Suprapubic skin (tissue), 4 donors: ENCODE data around the gene TBCA.

ENCODE experiments used
- POLR2A ChIP-seq, 2 donors: fragments of 450-650 bp; IDR thresholded peaks; one replicate each; pipeline ENCODE4 v1.6.1; 2017; ENCODE audit warnings: antibody characterized with exemption in 2 of 2, mild to moderate bottlenecking in 2 of 2, moderate library complexity in 2 of 2
- POLR2AphosphoS5 ChIP-seq, 3 donors: sonication (generic); formaldehyde crosslinking; IDR thresholded peaks; one replicate each; pipeline ENCODE4 v1.6.1; 2017; ENCODE audit warnings: antibody characterized with exemption in 3 of 3
- TF ChIP-seq, protein P1 (sequence below), 2 donors: fragments of 200-600 bp in 1 of 2; fragments of 450-650 bp in 1 of 2; sonication (generic) in 1 of 2; IDR thresholded peaks; one replicate each; pipeline ENCODE4 v1.5.1; 2016 to 2019; ENCODE audit warnings: antibody characterized with exemption in 2 of 2, mild to moderate bottlenecking in 1 of 2, moderate library complexity in 1 of 2

DNA sequence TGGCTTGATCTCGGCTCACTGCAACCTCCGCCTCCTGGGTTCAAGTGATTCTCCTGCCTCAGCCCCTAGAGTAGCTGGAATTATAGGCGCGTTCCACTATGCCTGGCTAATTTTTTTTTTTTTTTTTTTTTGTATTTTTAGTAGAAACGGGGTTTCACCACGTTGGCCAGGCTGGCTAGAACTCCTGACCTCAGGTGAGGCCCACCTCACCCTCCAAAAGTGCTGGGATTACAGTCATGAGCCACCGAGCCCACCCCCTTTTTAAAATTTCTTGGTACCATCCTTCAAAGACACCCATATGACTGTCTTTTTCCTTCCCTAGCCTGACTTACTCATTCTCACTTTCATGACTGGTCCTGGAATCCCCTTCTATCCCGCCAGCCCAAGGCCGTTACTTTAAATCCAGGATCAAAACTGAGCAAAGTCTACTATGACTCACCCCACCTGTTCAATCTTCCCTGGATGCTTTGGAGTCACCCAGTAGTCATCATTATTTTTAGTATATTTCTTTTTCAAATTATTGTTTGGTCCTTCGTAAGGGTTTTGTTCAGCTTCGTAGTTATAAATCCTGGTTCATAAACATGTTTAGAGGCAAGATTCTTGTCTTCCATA is 1.2 kb upstream of the TBCA start:
- TF ChIP-seq, protein P1, sequence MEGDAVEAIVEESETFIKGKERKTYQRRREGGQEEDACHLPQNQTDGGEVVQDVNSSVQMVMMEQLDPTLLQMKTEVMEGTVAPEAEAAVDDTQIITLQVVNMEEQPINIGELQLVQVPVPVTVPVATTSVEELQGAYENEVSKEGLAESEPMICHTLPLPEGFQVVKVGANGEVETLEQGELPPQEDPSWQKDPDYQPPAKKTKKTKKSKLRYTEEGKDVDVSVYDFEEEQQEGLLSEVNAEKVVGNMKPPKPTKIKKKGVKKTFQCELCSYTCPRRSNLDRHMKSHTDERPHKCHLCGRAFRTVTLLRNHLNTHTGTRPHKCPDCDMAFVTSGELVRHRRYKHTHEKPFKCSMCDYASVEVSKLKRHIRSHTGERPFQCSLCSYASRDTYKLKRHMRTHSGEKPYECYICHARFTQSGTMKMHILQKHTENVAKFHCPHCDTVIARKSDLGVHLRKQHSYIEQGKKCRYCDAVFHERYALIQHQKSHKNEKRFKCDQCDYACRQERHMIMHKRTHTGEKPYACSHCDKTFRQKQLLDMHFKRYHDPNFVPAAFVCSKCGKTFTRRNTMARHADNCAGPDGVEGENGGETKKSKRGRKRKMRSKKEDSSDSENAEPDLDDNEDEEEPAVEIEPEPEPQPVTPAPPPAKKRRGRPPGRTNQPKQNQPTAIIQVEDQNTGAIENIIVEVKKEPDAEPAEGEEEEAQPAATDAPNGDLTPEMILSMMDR (IDR thresholded peaks at IDR 0.05): no peak
- TF ChIP-seq POLR2A (IDR thresholded peaks at IDR 0.05) (no peak), POLR2AphosphoS5 (IDR thresholded peaks at IDR 0.05) (no peak)
